ENCODE results near the gene OPRL1.
"Not testable (repeated sequence)": the region's sequence is repeated elsewhere in the genome, so short reads cannot be mapped to it uniquely, and the experiment has no call there.

The OPRL1 gene

DNA sequence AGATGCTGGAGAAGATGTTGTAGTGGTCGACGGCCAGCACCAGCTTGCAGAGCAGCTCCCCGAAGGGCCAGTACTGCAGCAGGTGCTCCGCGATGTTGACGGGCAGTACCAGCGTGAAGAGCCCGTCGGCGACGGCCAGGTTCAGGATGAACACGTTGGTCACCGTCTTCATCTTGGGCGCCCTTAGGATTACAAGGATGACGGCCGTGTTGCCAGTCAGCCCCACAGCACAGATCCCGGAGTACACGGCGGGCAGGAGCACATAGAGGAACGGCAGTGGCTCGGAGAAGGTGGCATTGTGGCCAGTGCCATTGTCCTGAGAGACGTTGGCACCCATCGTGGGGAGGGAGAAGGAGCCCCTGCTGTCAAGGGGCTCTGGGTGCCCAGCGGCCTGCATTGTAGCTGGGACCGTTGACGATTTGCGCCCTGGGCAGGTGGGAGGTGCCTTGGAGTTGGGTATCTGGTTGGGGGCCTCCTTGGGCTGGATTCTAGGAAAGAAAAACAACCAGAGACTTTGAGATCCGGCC lies 26.6 kb downstream of the OPRL1 start:
- no peak for DNase-seq

GRCh38 chr20:64106981-64107735 lies 27.3 kb downstream of the OPRL1 start, which contains the start of gene NPBWR2:
Gene NPBWR2, minus strand, starts transcription at chr20:64107565. Its CDS starts 734 bp downstream, at chr20:64106831.
- no peak for DNase-seq

DNA sequence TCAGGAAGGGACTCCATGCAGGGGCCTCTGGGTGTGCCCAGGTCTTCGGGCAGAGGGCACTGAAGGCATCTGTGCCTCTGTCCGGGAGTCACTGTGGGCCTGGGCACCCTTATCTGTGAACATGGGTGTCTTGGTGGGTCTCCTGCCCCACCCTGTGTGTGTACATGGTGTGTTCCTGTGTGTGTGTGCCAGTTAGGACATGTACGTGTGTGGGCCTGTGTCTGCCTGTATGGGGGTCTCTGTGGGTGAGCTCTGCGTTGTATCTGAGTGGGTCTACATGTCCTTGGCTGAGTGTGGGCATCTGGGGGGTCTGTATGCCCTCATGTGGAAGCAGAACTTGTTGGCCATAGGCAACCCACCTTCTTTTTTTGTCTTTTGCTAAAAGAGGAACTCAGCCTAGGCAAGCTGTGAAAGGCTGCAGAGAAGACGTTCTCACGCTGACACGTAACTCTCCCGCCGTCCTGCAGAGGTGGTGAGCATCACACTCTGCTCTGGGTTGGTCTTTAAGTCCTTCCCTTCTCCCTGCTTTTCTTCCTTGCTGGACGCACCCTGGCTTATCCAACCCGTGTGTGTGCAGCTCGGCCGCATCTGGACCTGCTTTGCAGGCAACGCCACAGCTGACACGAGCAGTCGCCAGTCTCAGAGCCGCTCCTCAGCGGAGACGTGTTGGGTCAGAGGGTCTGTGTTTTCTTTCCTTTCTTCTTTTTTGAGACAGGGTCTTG lies 28.0 kb downstream of the OPRL1 start:
- no peak for DNase-seq

DNA sequence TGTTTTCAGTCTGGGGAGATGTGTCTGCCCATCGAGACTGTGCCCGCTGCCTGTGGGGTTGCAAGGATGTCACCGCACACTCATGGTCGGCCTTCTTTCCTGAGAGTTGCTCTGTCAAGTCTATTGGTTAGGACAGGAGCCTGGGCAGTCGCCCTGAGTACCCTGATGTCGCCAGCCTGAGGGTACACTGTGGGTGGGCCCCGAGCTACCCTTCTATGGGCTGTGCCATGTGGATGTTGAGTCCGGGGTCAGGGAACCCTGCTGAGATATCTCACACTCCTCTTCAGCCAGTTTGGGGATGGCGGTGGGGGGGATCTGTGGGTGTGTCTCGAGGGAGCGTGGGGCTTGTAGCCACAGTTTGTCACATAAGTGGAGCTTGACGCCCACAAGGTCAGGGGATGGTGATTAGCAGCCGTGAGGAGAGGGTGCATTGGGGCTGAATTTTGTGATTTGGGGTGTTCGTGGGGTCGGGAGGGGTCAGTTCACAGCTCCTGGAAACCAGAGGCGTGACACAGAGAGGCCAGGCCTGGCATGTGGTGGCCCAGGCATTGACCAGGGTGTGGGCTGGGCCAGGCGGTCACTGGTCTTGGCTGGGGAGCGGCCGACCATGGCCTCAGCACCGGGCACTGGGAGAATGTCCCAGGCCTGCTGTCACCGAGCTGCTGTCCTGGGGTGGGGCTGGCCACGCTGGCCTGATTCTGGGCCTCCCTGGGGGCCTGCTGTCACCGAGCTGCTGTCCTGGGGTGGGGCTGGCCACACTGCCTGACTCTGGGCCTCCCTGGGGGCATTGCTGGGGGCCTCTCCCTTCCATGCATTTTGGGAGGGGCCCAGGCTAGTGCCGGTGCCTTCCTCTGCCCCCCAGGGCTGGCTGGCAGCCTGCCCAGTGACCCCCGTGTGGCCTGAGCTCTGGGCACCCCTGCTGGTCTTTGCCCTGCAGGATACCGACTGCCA lies 29.1 kb downstream of the OPRL1 start:
- DNase-seq, result no peak

DNA sequence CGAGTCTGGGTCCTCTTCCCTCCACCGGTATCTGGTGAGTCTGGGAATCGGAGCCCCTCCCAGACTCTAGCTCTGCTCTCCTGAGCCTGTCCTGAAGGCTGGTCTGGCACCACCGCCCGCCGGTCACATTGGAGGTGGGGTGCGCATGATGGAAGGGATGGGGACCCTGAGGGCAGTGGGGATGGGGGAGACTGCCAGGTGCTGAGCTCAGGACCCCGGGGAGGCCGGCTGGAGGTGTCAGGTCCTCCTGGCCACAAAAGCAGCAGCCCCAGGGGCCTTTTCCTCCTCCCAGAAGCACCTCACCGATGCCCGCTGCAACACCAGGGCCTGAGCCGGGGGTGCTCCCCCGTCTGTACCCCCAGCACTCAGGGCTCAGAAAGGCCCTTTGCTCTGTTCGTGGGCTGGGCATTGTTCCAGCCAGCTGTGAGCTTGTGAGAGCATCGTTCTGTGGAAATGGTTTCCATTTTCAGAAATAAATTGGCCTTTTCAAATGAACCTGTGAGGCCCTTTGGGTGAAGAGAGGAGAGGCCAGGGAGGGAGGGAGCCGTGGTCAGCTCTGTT lies 30.0 kb downstream of the OPRL1 start:
- DNase-seq, result no peak

DNA sequence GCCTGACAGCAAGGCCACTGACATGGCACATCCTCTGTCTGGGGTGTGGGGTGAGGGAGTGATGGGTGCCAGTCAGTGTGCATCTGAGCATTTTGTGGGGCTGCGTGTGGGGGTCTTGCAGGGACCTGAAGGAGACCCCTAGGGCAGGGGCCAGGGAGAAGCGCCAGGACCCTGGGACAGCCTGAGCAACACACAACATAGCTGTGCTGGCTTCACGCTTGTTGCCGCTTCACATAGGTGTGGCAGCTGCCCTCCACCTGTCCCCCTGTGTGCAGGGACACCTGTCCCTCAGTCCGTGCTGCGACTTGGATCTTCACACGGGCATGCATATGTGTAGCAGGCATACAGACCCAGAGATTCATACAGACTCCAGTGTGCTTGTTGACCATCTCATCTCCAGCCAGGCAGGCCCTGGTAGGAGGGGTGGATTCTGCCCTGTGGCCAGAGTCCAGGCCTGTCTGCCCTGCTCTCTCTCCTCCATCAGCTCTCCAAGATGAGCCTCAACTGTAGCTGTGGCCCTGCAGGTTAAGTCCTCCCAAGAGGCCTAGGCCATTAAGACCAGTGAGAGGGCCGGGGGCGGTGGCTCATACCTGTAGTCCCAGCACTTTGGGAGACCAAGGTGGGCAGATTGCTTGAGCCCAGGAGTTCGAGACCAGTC lies 30.7 kb downstream of the OPRL1 start:
- no peak for DNase-seq

DNA sequence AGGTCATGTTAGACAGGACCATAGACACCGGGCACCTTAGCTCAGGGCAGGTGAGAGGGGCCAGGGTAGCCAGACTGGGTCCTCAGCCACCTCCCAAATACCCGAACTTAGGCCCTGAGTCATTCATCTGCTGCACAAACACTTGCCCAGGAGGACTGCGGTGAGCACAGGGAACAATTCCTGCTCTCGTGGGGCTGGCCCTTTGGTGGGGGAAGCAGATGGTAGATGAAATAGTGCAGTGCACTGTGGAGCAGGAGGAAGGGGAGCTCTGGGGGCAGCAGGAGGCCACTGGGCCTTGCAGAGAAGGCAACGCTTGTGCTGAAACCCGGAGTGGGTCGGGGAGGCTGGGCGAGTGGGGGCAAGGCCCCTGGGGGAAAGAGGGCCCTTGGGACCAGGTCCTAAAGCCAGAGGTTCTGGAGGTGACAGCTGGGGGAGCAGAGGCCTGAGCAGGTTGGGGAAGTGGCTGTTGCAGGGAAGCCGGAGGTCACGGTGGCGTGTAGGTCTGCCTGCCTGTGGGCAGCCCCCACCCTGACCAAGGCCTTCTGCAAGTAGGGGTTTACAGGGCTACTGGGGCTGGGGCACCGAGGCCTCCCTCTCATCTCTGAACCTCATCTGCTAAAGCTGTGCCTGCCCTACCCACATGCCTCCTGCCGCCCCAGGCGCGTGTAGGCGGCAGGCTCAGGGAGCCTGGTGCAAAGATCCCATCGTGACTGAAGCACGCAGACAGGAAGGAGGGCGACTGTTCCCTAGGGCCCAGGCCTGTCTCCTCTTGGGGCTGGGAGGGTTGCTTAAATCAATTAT lies 32.2 kb downstream of the OPRL1 start:
- no peak for DNase-seq

DNA sequence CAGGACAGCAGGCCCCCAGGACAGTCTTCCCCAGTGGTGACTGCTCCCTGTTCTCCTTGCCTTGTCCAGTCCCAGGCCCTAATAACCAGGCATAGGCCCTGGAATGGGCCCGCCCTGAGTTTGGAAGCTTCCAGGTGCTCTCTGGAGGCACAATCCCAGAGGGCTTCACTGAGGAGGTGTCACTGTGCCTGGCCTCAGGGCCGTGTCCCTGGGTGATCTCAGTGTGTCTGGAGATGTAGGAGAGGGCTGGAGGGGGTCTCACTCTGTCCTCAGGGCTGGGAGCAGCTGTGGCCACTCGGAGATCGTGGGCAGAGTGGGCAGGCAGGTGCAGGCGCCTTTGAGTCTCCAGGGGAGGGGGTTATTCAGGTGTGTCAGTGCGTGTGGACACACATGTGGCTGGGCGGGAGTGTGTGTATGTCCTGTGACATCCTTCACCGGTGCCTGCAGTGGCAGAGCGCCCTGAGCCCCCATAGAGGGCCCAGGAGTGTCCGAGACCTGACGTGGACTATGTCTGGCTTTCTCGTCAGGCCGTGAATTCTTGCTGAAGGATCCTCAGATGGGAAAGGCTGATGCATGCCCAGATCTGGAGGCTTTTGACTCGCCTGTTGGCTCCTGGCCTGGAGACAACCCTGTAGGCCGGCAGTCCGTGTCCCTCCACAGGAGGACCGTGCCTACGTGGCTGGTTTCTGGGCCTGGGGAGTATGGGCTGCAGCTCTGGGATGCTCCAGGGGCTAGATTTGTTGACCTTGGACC lies 33.0 kb downstream of the OPRL1 start:
- no peak for DNase-seq

DNA sequence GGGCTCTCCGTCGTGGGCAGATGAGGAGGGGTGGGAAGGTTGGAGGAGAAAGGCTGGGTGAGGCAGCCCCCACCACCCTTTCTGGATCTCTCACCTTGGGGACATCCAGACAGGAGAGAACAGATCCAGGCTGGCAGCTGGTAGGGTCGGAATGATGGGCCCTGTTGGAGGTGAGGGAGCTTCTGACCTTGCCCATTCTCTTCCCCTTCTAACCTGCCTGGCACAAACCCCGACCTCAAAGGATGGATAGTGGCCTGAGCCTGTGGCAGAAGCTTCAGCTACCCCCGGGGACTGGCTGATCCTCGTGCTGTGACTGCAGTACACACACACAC lies 33.5 kb downstream of the OPRL1 start:
- no peak for DNase-seq

DNA sequence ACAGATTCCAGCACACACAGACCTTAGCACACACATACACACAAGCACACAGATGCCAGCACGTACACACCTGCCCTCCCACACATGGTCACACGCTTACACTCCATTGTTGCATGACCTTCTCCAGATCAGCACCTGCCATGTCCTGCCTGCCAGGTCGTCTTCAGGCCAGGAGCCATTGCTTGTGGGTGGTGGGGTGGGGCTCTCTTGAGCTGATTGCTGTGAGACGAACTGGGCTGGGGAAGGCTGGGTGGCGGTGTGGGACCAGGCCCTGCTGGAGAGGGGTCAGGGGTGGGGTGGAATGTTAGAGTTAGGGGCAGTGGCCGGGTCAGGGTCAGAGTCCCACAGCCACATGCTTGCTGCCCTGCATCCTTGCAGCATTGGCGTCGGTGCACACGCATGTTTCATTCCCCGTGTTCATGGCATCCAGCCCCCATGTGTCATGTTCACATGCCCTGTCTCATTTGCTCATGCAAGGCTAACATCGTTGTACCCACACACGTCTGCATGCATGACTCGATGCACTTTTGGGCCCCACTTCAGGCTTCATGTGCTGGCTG lies 34.0 kb downstream of the OPRL1 start:
- DNase-seq, result no peak

GRCh38 chr20:64114356-64114971 lies 34.6 kb downstream of the OPRL1 start:
- DNase-seq, result no peak

DNA sequence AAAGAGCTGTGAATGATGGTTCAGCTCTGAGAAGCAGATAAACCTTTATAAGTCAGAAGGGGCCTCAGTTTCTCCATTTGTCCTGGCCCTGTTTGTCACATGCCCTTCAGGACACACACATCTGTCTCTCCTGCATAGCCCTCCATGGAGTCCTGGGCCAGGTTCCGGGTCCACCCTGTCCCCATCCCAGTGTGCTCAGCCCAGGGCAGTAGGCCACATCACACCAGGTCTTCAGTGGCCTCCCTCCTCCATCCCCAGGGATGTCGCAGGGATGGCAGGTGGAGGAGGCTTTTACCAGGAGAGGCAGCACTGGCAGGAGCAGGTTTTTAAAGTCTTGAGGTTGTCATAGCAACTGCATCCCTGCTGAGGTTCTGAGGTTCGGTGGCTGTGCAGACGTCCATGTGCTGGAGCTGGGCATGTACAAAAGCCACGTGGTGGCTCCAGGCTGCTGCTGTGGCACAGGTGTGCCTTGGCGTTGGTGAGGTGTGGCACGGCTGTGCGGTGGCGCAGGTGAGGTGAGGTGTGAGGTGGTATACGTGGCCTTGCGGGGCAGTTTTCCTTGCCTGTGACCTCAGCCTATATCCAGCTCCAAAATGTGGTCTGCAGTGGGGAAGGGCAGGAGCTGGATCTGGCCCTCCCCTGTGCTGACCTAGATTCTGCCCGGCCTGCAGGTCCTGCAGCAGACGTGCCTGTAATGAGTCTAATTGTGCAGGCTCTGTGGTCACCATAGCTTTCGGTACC lies 35.5 kb downstream of the OPRL1 start:
- peak in 1 of 2 experiments; percentile 13 for DNase-seq

DNA sequence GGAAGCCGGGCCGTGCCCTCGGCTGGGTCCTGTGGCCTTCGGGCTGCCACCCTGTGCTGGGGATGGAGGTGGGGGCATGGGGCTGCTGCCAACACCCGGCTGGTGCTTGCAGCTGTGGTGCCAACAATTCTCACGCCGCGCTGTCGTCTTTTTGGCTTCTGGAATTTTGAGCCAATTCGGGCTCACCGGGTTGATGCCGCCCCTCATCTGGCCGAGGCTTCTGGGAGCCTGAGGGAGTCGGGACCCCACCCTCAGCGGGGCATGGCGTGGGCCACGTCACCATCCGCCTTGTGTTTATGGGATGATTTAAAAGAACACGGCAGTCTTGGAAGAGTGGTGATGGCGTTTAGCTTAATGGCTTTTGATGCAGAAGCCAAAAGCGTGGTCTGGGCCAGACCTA lies 36.1 kb downstream of the OPRL1 start:
- no peak for DNase-seq

GRCh38 chr20:64116541-64117431 lies 36.9 kb downstream of the OPRL1 start:
- no peak for DNase-seq

DNA sequence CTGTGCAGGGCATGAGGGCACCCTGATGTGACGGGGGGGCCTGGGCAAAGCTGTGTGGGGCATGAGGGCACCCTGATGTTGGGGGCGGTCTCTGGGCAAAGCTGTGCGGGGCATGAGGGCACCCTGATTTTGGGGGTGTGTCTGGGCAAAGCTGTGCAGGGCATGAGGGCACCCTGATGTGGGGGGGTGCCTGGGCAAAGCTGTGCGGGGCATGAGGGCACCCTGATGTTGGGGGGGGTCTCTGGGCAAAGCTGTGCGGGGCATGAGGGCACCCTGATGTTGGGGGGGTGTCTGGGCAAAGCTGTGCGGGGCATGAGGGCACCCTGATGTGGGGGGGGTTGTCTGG lies 37.5 kb downstream of the OPRL1 start:
- DNase-seq, result not testable (repeated sequence)

DNA sequence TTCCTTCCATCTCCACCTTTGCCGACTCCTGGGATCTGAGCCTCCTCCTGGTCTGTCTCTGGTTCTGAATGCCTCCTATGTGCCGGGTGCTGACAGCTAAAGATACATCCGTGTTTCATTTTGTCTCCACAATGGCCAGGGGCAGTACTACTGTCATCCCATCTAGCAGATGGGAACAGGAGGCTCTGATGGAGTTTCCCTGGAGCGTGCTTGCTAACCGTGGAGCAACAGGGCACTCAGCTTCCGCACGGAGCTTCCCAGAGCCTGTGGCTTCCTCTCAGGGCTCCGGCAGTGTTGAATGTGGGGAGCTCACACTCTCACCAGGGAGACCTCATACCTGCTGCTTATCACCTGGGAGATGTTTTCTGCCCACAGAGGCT lies 39.4 kb downstream of the OPRL1 start:
- DNase-seq, result no peak

DNA sequence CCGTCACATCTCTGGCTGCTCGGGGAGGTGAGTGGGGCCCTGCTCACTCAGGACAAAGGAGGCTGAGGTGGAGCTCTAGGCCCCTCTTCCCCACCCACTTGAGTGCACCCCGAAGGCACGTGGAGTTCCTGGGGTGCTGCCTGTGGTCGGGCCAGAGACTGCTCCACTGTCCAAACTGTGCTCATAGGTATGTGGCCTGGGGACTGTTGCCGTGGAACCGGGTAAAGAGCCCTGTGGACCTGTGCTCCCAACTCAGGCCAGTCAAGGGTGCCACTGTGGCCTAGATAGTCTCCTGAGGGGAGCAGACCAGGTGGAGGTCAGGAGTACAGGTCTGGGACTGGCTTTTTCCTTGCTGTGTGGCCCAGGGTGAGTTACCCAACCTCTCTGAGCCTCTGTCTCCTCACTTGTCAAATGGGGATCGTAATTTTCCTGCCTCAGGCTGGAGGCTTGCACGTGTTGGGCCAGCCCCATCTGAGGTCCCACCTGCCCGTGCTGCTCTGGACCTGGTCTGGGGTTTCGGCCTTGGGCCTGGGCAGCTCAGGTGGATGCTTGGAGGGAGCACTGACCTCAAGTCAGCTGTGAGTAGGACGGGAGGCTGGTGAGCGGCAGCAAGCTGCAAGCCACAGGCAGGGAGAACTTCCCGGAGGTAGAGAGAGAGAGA lies 39.9 kb downstream of the OPRL1 start:
- DNase-seq, result no peak

DNA sequence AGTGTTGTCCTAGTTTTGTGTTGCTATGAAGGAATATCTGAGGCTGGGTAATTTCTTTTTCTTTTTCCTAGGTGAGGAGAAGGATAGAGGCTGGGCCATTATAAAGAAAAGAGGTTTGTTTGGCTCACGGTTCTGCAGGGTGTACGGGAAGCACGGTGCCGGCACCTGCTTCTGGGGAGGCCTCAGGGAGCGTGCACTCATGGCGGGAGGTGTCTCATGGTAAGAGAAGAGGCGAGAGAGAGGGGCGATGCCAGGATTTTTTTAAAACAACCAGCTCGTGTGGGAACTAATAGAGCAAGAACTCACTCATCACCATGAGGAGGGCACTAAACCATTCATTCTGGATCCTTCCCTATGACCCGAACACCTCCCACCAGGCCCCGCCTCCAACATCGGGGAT lies 41.7 kb downstream of the OPRL1 start:
- no peak for DNase-seq
